Thymus (tissue), 11 donors: Measurements from ENCODE around the gene PARK7. TPM values are rescaled to one million over a fixed set of nuclear protein-coding genes. Genes with fewer than 3 reads are reported as not detected.
"Not testable (repeated sequence)": the region's sequence is repeated elsewhere in the genome, so short reads cannot be mapped to it uniquely, and the experiment has no call there.

Experiments
- DNase-seq, 9 donors: peaks; one replicate each; pipeline ENCODE4 v3.0.0-alpha.2; 2013; ENCODE audit warnings: low spot score in 9 of 9, low read depth in 6 of 9, missing footprints in 1 of 9
- H3K27ac ChIP-seq, 2 donors: one replicate each; pipeline ENCODE4 v1.5.1; 2013; ENCODE audit warnings: control low read depth in 1 of 2, low read depth in 1 of 2, low read length in 1 of 2, mild to moderate bottlenecking in 1 of 2, moderate library complexity in 1 of 2
- H3K27me3 ChIP-seq, 2 donors: one replicate each; pipeline ENCODE4 v1.5.1; 2013; ENCODE audit warnings: low read length in 1 of 2; ENCODE audit not compliant: control insufficient read depth in 2 of 2, insufficient read depth in 1 of 2
- H3K36me3 ChIP-seq, 2 donors: one replicate each; pipeline ENCODE4 v1.5.1; 2013; ENCODE audit warnings: low read length in 1 of 2, mild to moderate bottlenecking in 1 of 2, moderate library complexity in 1 of 2; ENCODE audit not compliant: control insufficient read depth in 2 of 2, insufficient read depth in 2 of 2
- H3K4me1 ChIP-seq, 2 donors: one replicate each; pipeline ENCODE4 v1.5.1; 2013; ENCODE audit warnings: low read length in 2 of 2; ENCODE audit not compliant: control insufficient read depth in 2 of 2, insufficient read depth in 2 of 2
- H3K4me3 ChIP-seq, 2 donors: one replicate each; pipeline ENCODE4 v1.5.1; 2013; ENCODE audit warnings: low read length in 2 of 2, control low read depth in 1 of 2, mild to moderate bottlenecking in 1 of 2
- H3K9me3 ChIP-seq, 2 donors: one replicate each; pipeline ENCODE4 v1.5.1; 2013; ENCODE audit warnings: low read length in 1 of 2, mild to moderate bottlenecking in 1 of 2; ENCODE audit not compliant: control insufficient read depth in 2 of 2, insufficient read depth in 1 of 2
- WGBS: extraction: QIAGEN DNeasy Blood & Tissue Kit; methylation state at CpG from one replicate; pipeline ENCODE4 v1.1.7; 2013; 5-methylcytosine and 5-hydroxymethylcytosine counted together
- polyA plus RNA-seq: library from polyadenylated mRNA; stranded (reverse); fragments of 200-250 nt; gene quantifications from one replicate; pipeline ENCODE4 v1.2.3, GENCODE V29; 2013
- total RNA-seq: library from RNA; stranded (reverse); fragments of 120-200 nt; gene quantifications from one replicate; pipeline ENCODE4 v1.2.4, GENCODE V29; 2013
- donor health status: healthy.

Gene PARK7
- total and polyA plus RNA-seq, 2 donors = 259 to 326 TPM

GRCh38 chr1:7921796-7922195, 39.7 kb upstream of the PARK7 start:
- Histone ChIP-seq H3K4me1 (no peaks in the 10 kb centered on the region), H3K27ac (no peak overlapping the region), H3K4me3 (no peak overlapping the region), H3K27me3 (no peaks in the 10 kb centered on the region), H3K36me3 (no peaks in the 10 kb centered on the region), H3K9me3 (no peaks in the 10 kb centered on the region)
- no peak for DNase-seq
- WGBS = 95% methylated on average over 7 of the region's 7 CpGs

- H3K27me3 ChIP-seq = no peaks in the 10 kb centered on the region
- H3K27ac ChIP-seq = no peak overlapping the region
- no peaks in the 10 kb centered on the region for H3K36me3 ChIP-seq
- H3K9me3 ChIP-seq = no peaks in the 10 kb centered on the region
- H3K4me3 ChIP-seq = no peak overlapping the region
- 95% methylated on average over 6 of the region's 6 CpGs for WGBS
- H3K4me1 ChIP-seq = no peaks in the 10 kb centered on the region
- DNase-seq = no peak
These were observed 39.2 kb upstream of the PARK7 start for GRCh38 chr1:7922301-7922700.

GRCh38 chr1:7927061-7927460, 34.5 kb upstream of the PARK7 start:
- not testable (repeated sequence) for H3K9me3 ChIP-seq, H3K36me3 ChIP-seq, H3K4me3 ChIP-seq, H3K27ac ChIP-seq, H3K27me3 ChIP-seq, H3K4me1 ChIP-seq, DNase-seq
- WGBS = 84% methylated on average over 8 of the region's 8 CpGs

- Histone ChIP-seq H3K4me1 (no peaks in the 10 kb centered on the region), H3K27me3 (peaks cover 0 to 2% of the 10 kb centered on the region in 2 donors), H3K27ac (no peak overlapping the region), H3K36me3 (no peaks in the 10 kb centered on the region), H3K9me3 (no peaks in the 10 kb centered on the region), H3K4me3 (no peak overlapping the region)
- WGBS = 95% methylated on average over 4 of the region's 4 CpGs
- no peak for DNase-seq
These were observed 33.3 kb upstream of the PARK7 start for GRCh38 chr1:7928247-7928646.

GRCh38 chr1:7929637-7930036, 31.9 kb upstream of the PARK7 start:
- Histone ChIP-seq H3K27me3 (peaks cover 0 to 2% of the 10 kb centered on the region in 2 donors), H3K9me3 (no peaks in the 10 kb centered on the region), H3K4me3 (no peak overlapping the region), H3K36me3 (no peaks in the 10 kb centered on the region), H3K4me1 (no peaks in the 10 kb centered on the region), H3K27ac (no peak overlapping the region)
- 90% methylated on average over 7 of the region's 7 CpGs for WGBS
- no peak for DNase-seq

DNA sequence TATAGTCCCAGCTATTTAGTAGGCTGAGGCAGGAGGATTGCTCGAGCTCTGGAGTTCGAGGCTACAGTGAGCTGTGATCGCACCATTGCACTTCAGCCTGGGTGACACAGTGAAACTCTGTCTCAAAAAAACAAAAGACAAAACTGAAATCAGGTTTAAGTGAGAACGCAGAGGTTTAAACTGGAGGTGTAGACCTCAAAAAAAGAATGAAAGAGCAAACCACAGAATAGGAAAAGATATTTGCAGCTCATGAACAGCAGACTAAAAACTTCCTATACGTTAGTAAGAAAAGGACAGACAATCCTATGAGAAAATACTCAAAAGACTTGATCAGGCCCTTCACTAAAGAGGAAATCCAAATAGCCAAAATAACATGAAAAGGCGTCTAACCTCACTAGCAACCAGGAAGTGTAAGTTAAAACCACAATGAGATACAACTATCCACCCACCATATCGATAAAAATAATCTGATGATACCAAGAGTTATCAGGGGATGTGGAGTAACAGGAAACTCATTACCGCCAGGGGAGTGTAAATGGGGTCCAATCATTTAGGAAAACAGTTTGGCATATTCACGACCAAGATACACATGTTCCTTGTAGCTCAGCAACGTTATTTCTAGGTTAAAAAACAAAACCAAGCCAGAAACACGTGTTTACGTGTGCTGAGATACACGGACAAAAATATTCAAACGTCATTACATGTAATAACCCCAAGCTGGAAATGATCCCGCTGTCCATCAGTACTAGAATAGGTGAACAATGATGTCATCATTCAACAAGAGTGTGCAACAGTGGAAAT, 30.7 kb upstream of the PARK7 start:
- Histone ChIP-seq H3K4me1 (no peaks in the 10 kb centered on the region), H3K9me3 (no peaks in the 10 kb centered on the region), H3K27ac (no peak overlapping the region), H3K36me3 (no peaks in the 10 kb centered on the region), H3K4me3 (no peak overlapping the region), H3K27me3 (peaks cover 0 to 2% of the 10 kb centered on the region in 2 donors)
- WGBS = 69% methylated on average over 15 of the region's 15 CpGs
- DNase-seq = no peak

GRCh38 chr1:7931446-7931812, 30.1 kb upstream of the PARK7 start:
- WGBS = 52% methylated on average over 2 of the region's 2 CpGs
- Histone ChIP-seq H3K4me1 (no peaks in the 10 kb centered on the region), H3K4me3 (no peak overlapping the region), H3K9me3 (no peaks in the 10 kb centered on the region), H3K36me3 (no peaks in the 10 kb centered on the region), H3K27ac (no peak overlapping the region), H3K27me3 (peaks cover 0 to 2% of the 10 kb centered on the region in 2 donors)
- DNase-seq = no peak

GRCh38 chr1:7932524-7933138, 28.9 kb upstream of the PARK7 start:
- H3K4me1 ChIP-seq = no peaks in the 10 kb centered on the region
- no peaks in the 10 kb centered on the region for H3K36me3 ChIP-seq
- no peak for DNase-seq
- no peak overlapping the region for H3K4me3 ChIP-seq
- 91% methylated on average over 15 of the region's 15 CpGs for WGBS
- peaks cover 0 to 2% of the 10 kb centered on the region in 2 donors for H3K27me3 ChIP-seq
- no peaks in the 10 kb centered on the region for H3K9me3 ChIP-seq
- H3K27ac ChIP-seq = no peak overlapping the region

DNA sequence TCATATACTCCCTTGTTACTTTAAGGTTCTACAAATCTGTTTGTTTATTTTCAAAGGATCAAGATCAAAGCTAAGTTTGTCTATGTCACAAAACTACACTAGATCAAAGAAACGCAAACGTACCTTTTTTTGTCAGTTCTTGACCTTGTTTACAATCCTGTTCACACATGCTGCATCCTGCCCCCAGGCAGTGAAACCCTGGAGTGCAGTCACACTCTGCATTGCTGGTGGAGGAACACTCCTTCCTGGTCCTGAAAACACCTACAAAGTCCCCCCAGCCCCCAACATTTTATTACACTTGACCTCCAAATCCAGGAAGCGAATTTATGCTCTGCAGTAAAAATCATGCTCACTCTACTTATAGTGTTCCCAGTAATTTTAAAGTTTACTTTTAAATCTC, 23.4 kb upstream of the PARK7 start:
- Histone ChIP-seq H3K27ac (no peak overlapping the region), H3K27me3 (peaks cover 8 to 38% of the 10 kb centered on the region in 2 donors)

More for the DNA sequence above, 23.4 kb upstream of the PARK7 start:
- no peaks in the 10 kb centered on the region for H3K4me1 ChIP-seq
- no peak for DNase-seq
- 80% methylated on average over 3 of the region's 3 CpGs for WGBS
- no peaks in the 10 kb centered on the region for H3K9me3 ChIP-seq
- H3K36me3 ChIP-seq = no peaks in the 10 kb centered on the region
- no peak overlapping the region for H3K4me3 ChIP-seq
